Suprapubic skin (tissue), 3 donors: Measurements from ENCODE around the gene NACA.

ENCODE experiments used
- POLR2A ChIP-seq, 2 donors: fragments of 450-650 bp; IDR thresholded peaks; one replicate each; pipeline ENCODE4 v1.6.1; 2017; ENCODE audit warnings: antibody characterized with exemption in 2 of 2, mild to moderate bottlenecking in 2 of 2, moderate library complexity in 2 of 2
- TF ChIP-seq, protein P1 (sequence below), 2 donors: fragments of 200-600 bp in 1 of 2; fragments of 450-650 bp in 1 of 2; sonication (generic) in 1 of 2; IDR thresholded peaks; one replicate each; pipeline ENCODE4 v1.5.1; 2016 to 2019; ENCODE audit warnings: antibody characterized with exemption in 2 of 2, mild to moderate bottlenecking in 1 of 2, moderate library complexity in 1 of 2

DNA sequence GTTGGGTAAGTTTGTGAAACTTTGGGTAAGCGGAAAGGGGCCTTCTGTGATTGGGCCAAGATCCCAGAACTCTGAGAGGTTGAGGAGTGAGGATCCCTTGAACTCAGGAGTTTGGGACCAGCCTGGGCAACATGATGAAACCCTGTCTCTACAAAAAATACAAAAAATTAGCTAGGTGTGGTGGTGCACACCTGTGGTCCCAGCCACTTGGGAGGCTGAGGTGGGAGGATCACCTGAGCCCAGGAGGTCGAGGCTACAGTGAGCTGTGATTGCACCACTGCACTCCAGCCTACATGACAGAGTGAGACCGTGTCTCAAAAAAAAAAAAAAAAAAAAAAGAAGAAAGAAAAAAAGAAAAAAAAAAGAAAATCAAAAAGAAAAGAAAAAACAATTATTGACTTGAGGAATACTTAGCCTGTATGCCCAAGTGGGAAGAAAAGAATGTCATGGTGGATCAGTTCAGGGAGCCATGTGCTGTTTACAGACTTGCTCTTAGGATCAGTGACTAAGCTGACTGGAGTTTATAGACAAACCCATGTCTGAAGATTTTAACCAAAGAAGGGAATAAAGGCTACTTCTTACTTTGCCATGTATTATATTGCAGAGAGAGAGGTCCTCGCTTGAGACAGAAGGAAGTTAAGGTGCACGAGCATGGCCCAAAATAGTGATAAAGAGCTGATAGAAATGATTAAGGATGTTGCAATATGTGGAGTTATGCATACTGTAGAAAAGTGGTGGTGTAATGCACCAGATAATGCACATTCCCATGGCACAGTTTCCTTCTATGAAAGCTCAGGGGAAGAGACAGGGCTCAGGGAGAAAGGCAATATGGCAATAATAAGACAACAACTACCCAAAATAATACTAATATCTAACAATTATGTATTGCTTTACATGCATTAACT is 38.9 kb upstream of the NACA start:
- TF ChIP-seq POLR2A (IDR thresholded peaks at IDR 0.05): no peak
- TF ChIP-seq, protein P1, sequence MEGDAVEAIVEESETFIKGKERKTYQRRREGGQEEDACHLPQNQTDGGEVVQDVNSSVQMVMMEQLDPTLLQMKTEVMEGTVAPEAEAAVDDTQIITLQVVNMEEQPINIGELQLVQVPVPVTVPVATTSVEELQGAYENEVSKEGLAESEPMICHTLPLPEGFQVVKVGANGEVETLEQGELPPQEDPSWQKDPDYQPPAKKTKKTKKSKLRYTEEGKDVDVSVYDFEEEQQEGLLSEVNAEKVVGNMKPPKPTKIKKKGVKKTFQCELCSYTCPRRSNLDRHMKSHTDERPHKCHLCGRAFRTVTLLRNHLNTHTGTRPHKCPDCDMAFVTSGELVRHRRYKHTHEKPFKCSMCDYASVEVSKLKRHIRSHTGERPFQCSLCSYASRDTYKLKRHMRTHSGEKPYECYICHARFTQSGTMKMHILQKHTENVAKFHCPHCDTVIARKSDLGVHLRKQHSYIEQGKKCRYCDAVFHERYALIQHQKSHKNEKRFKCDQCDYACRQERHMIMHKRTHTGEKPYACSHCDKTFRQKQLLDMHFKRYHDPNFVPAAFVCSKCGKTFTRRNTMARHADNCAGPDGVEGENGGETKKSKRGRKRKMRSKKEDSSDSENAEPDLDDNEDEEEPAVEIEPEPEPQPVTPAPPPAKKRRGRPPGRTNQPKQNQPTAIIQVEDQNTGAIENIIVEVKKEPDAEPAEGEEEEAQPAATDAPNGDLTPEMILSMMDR (IDR thresholded peaks at IDR 0.05): no peak
